HepG2 (cell line): ENCODE data around the gene MPV17L2. TPM values are rescaled to one million over a fixed set of nuclear protein-coding genes. Genes with fewer than 3 reads are reported as not detected.

Source experiments
- ATAD3A ChIP-seq: sonication (generic); formaldehyde crosslinking; IDR thresholded peaks from 2 replicates; pipeline ENCODE4 v1.4.0; 2020; ENCODE audit warnings: missing genetic modification reagents
- DMAP1 ChIP-seq: IDR thresholded peaks from 2 replicates; pipeline ENCODE4 v1.6.1; 2016
- ELK4 ChIP-seq: sonication (generic); formaldehyde crosslinking; IDR thresholded peaks from 2 replicates; pipeline ENCODE4 v1.9.0; 2021; ENCODE audit warnings: missing genetic modification reagents, borderline replicate concordance
- HDAC1 ChIP-seq: sonication (generic); formaldehyde crosslinking; IDR thresholded peaks from 2 replicates; pipeline ENCODE4 v1.5.1; 2020; ENCODE audit warnings: mild to moderate bottlenecking, missing genetic modification reagents
- KDM6A ChIP-seq: IDR thresholded peaks from 2 replicates; pipeline ENCODE4 v1.6.1; 2016; ENCODE audit warnings: low read depth
- MAFK ChIP-seq, 2 experiments: IDR thresholded peaks in 1 of 2; conservative IDR thresholded peaks in 1 of 2; 2 replicates each; pipeline ENCODE4 v1.6.1; 2011; ENCODE audit warnings: improper control_type of control experiment in 2 of 2, low read length in 2 of 2
- POLR2AphosphoS5 ChIP-seq: IDR thresholded peaks from 2 replicates; pipeline ENCODE4 v1.6.1; 2012; ENCODE audit warnings: low read depth, low read length
- RAD21 ChIP-seq: fragments of 450-650 bp; formaldehyde crosslinking; IDR thresholded peaks from 2 replicates; pipeline ENCODE4 v1.5.0; 2020; ENCODE audit warnings: mild to moderate bottlenecking
- TEAD2 ChIP-seq: sonication (generic); formaldehyde crosslinking; IDR thresholded peaks from 2 replicates; pipeline ENCODE4 v1.9.0; 2021; ENCODE audit warnings: missing genetic modification reagents
- TFDP2 ChIP-seq: sonication (generic); formaldehyde crosslinking; IDR thresholded peaks from 2 replicates; pipeline ENCODE4 v1.4.0; 2020; ENCODE audit warnings: missing genetic modification reagents
- TFE3 ChIP-seq: IDR thresholded peaks from 2 replicates; pipeline ENCODE4 v1.6.1; 2016
- ZBTB3 ChIP-seq: sonication (generic); formaldehyde crosslinking; IDR thresholded peaks from 2 replicates; pipeline ENCODE4 v1.4.0; 2020; ENCODE audit warnings: low read depth, mild to moderate bottlenecking, moderate library complexity, missing genetic modification reagents, borderline replicate concordance
- ZBTB38 ChIP-seq: sonication (generic); formaldehyde crosslinking; IDR thresholded peaks from 2 replicates; pipeline ENCODE4 v1.5.1; 2020; ENCODE audit warnings: mild to moderate bottlenecking, missing genetic modification reagents
- ZBTB43 ChIP-seq: sonication (generic); formaldehyde crosslinking; conservative IDR thresholded peaks from 2 replicates; pipeline ENCODE4 v1.4.0; 2020; ENCODE audit warnings: missing genetic modification reagents
- ZFY ChIP-seq: sonication (generic); formaldehyde crosslinking; IDR thresholded peaks from 2 replicates; pipeline ENCODE4 v1.4.0; 2020; ENCODE audit warnings: missing genetic modification reagents
- ZNF431 ChIP-seq: sonication (generic); formaldehyde crosslinking; IDR thresholded peaks from 2 replicates; pipeline ENCODE4 v1.9.0; 2022; ENCODE audit warnings: missing genetic modification reagents, low read depth, mild to moderate bottlenecking, borderline replicate concordance
- ZNF546 ChIP-seq: sonication (generic); formaldehyde crosslinking; conservative IDR thresholded peaks from 2 replicates; pipeline ENCODE4 v1.8.1; 2023; ENCODE audit warnings: mild to moderate bottlenecking, missing genetic modification reagents
- ZNF775 ChIP-seq: sonication (generic); formaldehyde crosslinking; IDR thresholded peaks from 2 replicates; pipeline ENCODE4 v1.4.0; 2020; ENCODE audit warnings: missing genetic modification reagents, mild to moderate bottlenecking, moderate library complexity, borderline replicate concordance
- polyA plus RNA-seq, 8 experiments: library from polyadenylated mRNA; depleted of rRNA in 3 of 8; stranded (reverse) in 7 of 8; unstranded in 1 of 8; fragments of >200 nt; fragmentation: Illumina TruSeq in 4 of 8; extraction: Trizol in 4 of 8; gene quantifications; 2 replicates each; pipeline versions ENCODE4 v1.2.1 to v1.2.3, GENCODE V29; 2011 to 2016; ENCODE audit warnings: low read depth in 4 of 8, missing spikeins in 1 of 8, mixed read lengths in 1 of 8; ENCODE audit not compliant: insufficient read depth in 1 of 8
- total RNA-seq, 5 experiments: library from RNA; depleted of rRNA; stranded (reverse); fragments of >200 nt; fragmentation: Illumina TruSeq; extraction: Trizol; gene quantifications; 2 replicates each; pipeline ENCODE4 v1.2.3, GENCODE V29; 2016; ENCODE audit warnings: low read depth in 1 of 5
- TF ChIP-seq, protein P1 (sequence below): fragments of 450-650 bp; IDR thresholded peaks from 2 replicates; pipeline ENCODE4 v1.6.1; 2016
- TF ChIP-seq, protein P2 (sequence below): IDR thresholded peaks from 2 replicates; pipeline ENCODE4 v1.6.1; 2012; ENCODE audit warnings: inconsistent platforms
- TF ChIP-seq, protein P3 (sequence below): sonication (generic); formaldehyde crosslinking; IDR thresholded peaks from 2 replicates; pipeline ENCODE4 v1.8.1; 2023; ENCODE audit warnings: mild to moderate bottlenecking, inconsistent platforms, moderate library complexity, missing genetic modification reagents, borderline replicate concordance

The MPV17L2 gene
- total and polyA plus RNA-seq, 2 of the 13 experiments (the other 11 are each of a cell fraction or from before 2014, with no cell fraction given) = 13.6 to 16.7 TPM

- TF ChIP-seq TFDP2 (CRISPR knock-in tag) (0 out of 2 replicates have a peak, but pooled peaks have one; percentile 19), ELK4 (CRISPR knock-in tag) (no peak), ZNF431 (CRISPR knock-in tag) (no peak), ATAD3A (CRISPR knock-in tag) (no peak), KDM6A (CRISPR knock-in tag) (no peak), TFE3 (CRISPR knock-in tag) (peak; percentile 49; the same call in 1 of the 2 replicates), RAD21 (CRISPR knock-in tag) (0 out of 2 replicates have a peak, but pooled peaks have one; percentile 33), ZFY (CRISPR knock-in tag) (0 out of 2 replicates have a peak, but pooled peaks have one; percentile 9), POLR2AphosphoS5 (no peak), MAFK (conservative IDR thresholded peaks at IDR 0.05 in 1 of 2, IDR thresholded peaks at IDR 0.05 in 1 of 2; ENCODE audit: low read length in 2 of 2) (no peak), ZNF775 (CRISPR knock-in tag) (no peak), ZBTB43 (CRISPR knock-in tag) (0 out of 2 replicates have a peak, but pooled peaks have one; percentile 42), HDAC1 (CRISPR knock-in tag) (0 out of 2 replicates have a peak, but pooled peaks have one; percentile 11), ZBTB38 (CRISPR knock-in tag) (peak; percentile 67; the same call in 1 of the 2 replicates), ZNF546 (no peak), DMAP1 (CRISPR knock-in tag) (no peak), TEAD2 (CRISPR knock-in tag) (no peak), ZBTB3 (CRISPR knock-in tag) (no peak)
- TF ChIP-seq, protein P1, sequence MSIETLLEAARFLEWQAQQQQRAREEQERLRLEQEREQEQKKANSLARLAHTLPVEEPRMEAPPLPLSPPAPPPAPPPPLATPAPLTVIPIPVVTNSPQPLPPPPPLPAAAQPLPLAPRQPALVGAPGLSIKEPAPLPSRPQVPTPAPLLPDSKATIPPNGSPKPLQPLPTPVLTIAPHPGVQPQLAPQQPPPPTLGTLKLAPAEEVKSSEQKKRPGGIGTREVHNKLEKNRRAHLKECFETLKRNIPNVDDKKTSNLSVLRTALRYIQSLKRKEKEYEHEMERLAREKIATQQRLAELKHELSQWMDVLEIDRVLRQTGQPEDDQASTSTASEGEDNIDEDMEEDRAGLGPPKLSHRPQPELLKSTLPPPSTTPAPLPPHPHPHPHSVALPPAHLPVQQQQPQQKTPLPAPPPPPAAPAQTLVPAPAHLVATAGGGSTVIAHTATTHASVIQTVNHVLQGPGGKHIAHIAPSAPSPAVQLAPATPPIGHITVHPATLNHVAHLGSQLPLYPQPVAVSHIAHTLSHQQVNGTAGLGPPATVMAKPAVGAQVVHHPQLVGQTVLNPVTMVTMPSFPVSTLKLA = 0 out of 2 replicates have a peak, but pooled peaks have one; percentile 10
- TF ChIP-seq, protein P2, sequence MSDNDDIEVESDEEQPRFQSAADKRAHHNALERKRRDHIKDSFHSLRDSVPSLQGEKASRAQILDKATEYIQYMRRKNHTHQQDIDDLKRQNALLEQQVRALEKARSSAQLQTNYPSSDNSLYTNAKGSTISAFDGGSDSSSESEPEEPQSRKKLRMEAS = peak; percentile 52
- TF ChIP-seq, protein P3, sequence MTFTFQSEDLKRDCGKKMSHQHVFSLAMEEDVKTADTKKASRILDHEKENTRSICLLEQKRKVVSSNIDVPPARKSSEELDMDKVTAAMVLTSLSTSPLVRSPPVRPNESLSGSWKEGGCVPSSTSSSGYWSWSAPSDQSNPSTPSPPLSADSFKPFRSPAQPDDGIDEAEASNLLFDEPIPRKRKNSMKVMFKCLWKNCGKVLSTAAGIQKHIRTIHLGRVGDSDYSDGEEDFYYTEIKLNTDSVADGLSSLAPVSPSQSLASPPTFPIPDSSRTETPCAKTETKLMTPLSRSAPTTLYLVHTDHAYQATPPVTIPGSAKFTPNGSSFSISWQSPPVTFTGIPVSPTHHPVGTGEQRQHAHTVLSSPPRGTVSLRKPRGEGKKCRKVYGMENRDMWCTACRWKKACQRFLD (CRISPR knock-in tag) = no peak
Measured at GRCh38 chr19:18202778-18203407, 9.9 kb downstream of the MPV17L2 start (continued).
